IMR-90 (cell line): ENCODE results near the gene LRRC3B. TPM values are rescaled to one million over a fixed set of nuclear protein-coding genes. Genes with fewer than 3 reads are reported as not detected.

Experiments
- ATAC-seq: fragments of 200-7000 bp; cut with Tn5 transposase; 2 replicates; pipeline ENCODE4 v1.9.1; 2020; ENCODE audit warnings: low read depth, mild to moderate bottlenecking, moderate library complexity
- BruUV-seq: library from RNA; stranded (reverse); fragments of 400-500 nt; replicated peaks from 2 replicates; lab custom pipeline; 2021; lab: Mats Ljungman, UMichigan
- CTCF ChIA-PET: fragments of 300-600 bp; formaldehyde crosslinking; extraction: SDS; loops from one replicate; lab custom pipeline; 2021; ENCODE audit warnings: antibody characterized with exemption; lab: Yijun Ruan, JAX
- POLR2A ChIA-PET: fragments of 300-600 bp; sonication (Branson Sonifier 250); formaldehyde crosslinking; loops from one replicate; lab custom pipeline; 2022; ENCODE audit warnings: antibody characterized with exemption; ENCODE audit not compliant: unreplicated experiment; lab: Charles Lee
- DNase-seq: peaks from one replicate; pipeline ENCODE4 v3.0.0; 2013
- H2AFZ ChIP-seq: replicated peaks from 2 replicates; pipeline ENCODE3; 2013; ENCODE audit warnings: low read length, mild to moderate bottlenecking; ENCODE audit not compliant: poor library complexity
- H2AK5ac ChIP-seq: 2 replicates; pipeline ENCODE4 v1.6.1; 2013; ENCODE audit warnings: low read depth, low read length, inconsistent platforms
- H2AK9ac ChIP-seq: replicated peaks from 2 replicates; pipeline ENCODE3; 2013; ENCODE audit warnings: mild to moderate bottlenecking, low read depth, low read length, moderate library complexity; ENCODE audit not compliant: poor library complexity
- H2BK120ac ChIP-seq: 2 replicates; pipeline ENCODE4 v1.6.1; 2013; ENCODE audit warnings: low read depth, low read length, inconsistent platforms
- H2BK15ac ChIP-seq: 3 replicates; pipeline ENCODE4 v1.6.1; 2013; ENCODE audit warnings: low read depth, low read length, inconsistent platforms
- H2BK20ac ChIP-seq: 2 replicates; pipeline ENCODE4 v1.6.1; 2013; ENCODE audit warnings: low read depth, mild to moderate bottlenecking, inconsistent platforms, low read length, moderate library complexity
- H2BK5ac ChIP-seq: 2 replicates; pipeline ENCODE4 v1.6.1; 2013; ENCODE audit warnings: mild to moderate bottlenecking, low read depth, low read length, inconsistent platforms; ENCODE audit not compliant: poor library complexity, severe bottlenecking
- H3K14ac ChIP-seq: replicated peaks from 2 replicates; pipeline ENCODE4 v1.6.1; 2013; ENCODE audit warnings: low read depth, low read length, inconsistent platforms
- H3K18ac ChIP-seq: 2 replicates; pipeline ENCODE4 v1.6.1; 2013; ENCODE audit warnings: low read depth, low read length, control low read depth
- H3K23ac ChIP-seq: 2 replicates; pipeline ENCODE4 v1.6.1; 2013; ENCODE audit warnings: low read depth, low read length, inconsistent platforms
- H3K27ac ChIP-seq: 2 replicates; pipeline ENCODE4 v1.5.1; 2013; ENCODE audit warnings: mild to moderate bottlenecking, control low read depth, low read length; ENCODE audit not compliant: insufficient read depth
- H3K27me3 ChIP-seq: 2 replicates; pipeline ENCODE4 v1.6.1; 2013; ENCODE audit warnings: low read length; ENCODE audit not compliant: control insufficient read depth, insufficient read depth
- H3K36me3 ChIP-seq: 2 replicates; pipeline ENCODE4 v1.6.1; 2013; ENCODE audit warnings: low read length, mixed read lengths; ENCODE audit not compliant: control insufficient read depth, insufficient read depth
- H3K4ac ChIP-seq: 2 replicates; pipeline ENCODE4 v1.6.1; 2013; ENCODE audit warnings: low read depth, low read length, inconsistent platforms
- H3K4me1 ChIP-seq: 2 replicates; pipeline ENCODE4 v1.6.1; 2013; ENCODE audit warnings: low read length, mixed read lengths; ENCODE audit not compliant: control insufficient read depth, insufficient read depth
- H3K4me2 ChIP-seq: 2 replicates; pipeline ENCODE4 v1.6.1; 2013; ENCODE audit warnings: low read depth, mild to moderate bottlenecking, control low read depth, low read length, moderate library complexity
- H3K4me3 ChIP-seq: 2 replicates; pipeline ENCODE4 v1.5.1; 2013; ENCODE audit warnings: low read depth, mild to moderate bottlenecking, control low read depth, low read length, moderate library complexity; ENCODE audit not compliant: insufficient read depth
- H3K56ac ChIP-seq: 2 replicates; pipeline ENCODE4 v1.6.1; 2013; ENCODE audit warnings: low read length, inconsistent platforms; ENCODE audit not compliant: insufficient read depth; ENCODE audit errors: extremely low read depth
- H3K79me1 ChIP-seq, 2 experiments: 2 replicates each; pipeline ENCODE4 v1.6.1; 2013; ENCODE audit warnings: low read length in 2 of 2, inconsistent platforms in 1 of 2, low read depth in 1 of 2
- H3K9ac ChIP-seq: 2 replicates; pipeline ENCODE4 v1.6.1; 2013; ENCODE audit warnings: low read depth, low read length, control low read depth
- H3K9me1 ChIP-seq: 2 replicates; pipeline ENCODE4 v1.6.1; 2013; ENCODE audit warnings: low read length, inconsistent platforms; ENCODE audit not compliant: insufficient read depth
- H3K9me3 ChIP-seq: 2 replicates; pipeline ENCODE4 v1.6.1; 2013; ENCODE audit warnings: low read length; ENCODE audit not compliant: control insufficient read depth, insufficient read depth
- H4K20me1 ChIP-seq: 2 replicates; pipeline ENCODE4 v1.6.1; 2013; ENCODE audit warnings: low read length, inconsistent platforms; ENCODE audit not compliant: insufficient read depth
- H4K5ac ChIP-seq: 2 replicates; pipeline ENCODE4 v1.6.1; 2013; ENCODE audit warnings: mild to moderate bottlenecking, low read depth, low read length, control low read depth
- H4K8ac ChIP-seq, 2 experiments: 2 replicates each; pipeline ENCODE4 v1.6.1; 2013; ENCODE audit warnings: low read depth in 2 of 2, low read length in 2 of 2, control low read depth in 1 of 2, inconsistent platforms in 1 of 2
- H4K91ac ChIP-seq: 2 replicates; pipeline ENCODE4 v1.6.1; 2013; ENCODE audit warnings: low read depth, low read length, inconsistent platforms; ENCODE audit not compliant: insufficient read depth
- BHLHE40 ChIP-seq: fragments of 150-350 bp; IDR thresholded peaks from 2 replicates; pipeline ENCODE4 v1.6.1; 2016; ENCODE audit warnings: mild to moderate bottlenecking, low read depth, low read length
- CEBPB ChIP-seq: IDR thresholded peaks from 2 replicates; pipeline ENCODE4 v1.6.1; 2012; ENCODE audit warnings: low read depth, low read length, improper control_type of control experiment
- CHD1 ChIP-seq: IDR thresholded peaks from 2 replicates; pipeline ENCODE4 v1.6.1; 2012; ENCODE audit warnings: low read depth, low read length, improper control_type of control experiment
- CTCF ChIP-seq: conservative IDR thresholded peaks from 2 replicates; pipeline ENCODE4 v1.5.1; 2012; ENCODE audit warnings: mild to moderate bottlenecking, low read depth, low read length, improper control_type of control experiment
- ELK1 ChIP-seq: fragments of 150-350 bp; IDR thresholded peaks from 2 replicates; pipeline ENCODE4 v1.6.1; 2016; ENCODE audit warnings: low read depth, mild to moderate bottlenecking, low read length, moderate library complexity, borderline replicate concordance
- FOS ChIP-seq: fragments of 150-350 bp; IDR thresholded peaks from 2 replicates; pipeline ENCODE4 v1.6.1; 2016; ENCODE audit warnings: low read depth, low read length
- MAFK ChIP-seq: IDR thresholded peaks from 2 replicates; pipeline ENCODE4 v1.6.1; 2012; ENCODE audit warnings: low read depth, low read length, improper control_type of control experiment
- MAZ ChIP-seq: IDR thresholded peaks from 2 replicates; pipeline ENCODE4 v1.6.1; 2012; ENCODE audit warnings: low read depth, mild to moderate bottlenecking, low read length, improper control_type of control experiment, moderate library complexity, borderline replicate concordance
- MXI1 ChIP-seq: IDR thresholded peaks from 2 replicates; pipeline ENCODE4 v1.6.1; 2012; ENCODE audit warnings: low read depth, mild to moderate bottlenecking, low read length, moderate library complexity, borderline replicate concordance
- NFE2L2 ChIP-seq: fragments of 150-350 bp; IDR thresholded peaks from 2 replicates; pipeline ENCODE4 v1.6.1; 2016; ENCODE audit warnings: low read depth, mild to moderate bottlenecking, low read length
- POLR2A ChIP-seq: IDR thresholded peaks from 2 replicates; pipeline ENCODE4 v1.6.1; 2012; ENCODE audit warnings: mild to moderate bottlenecking, low read depth, low read length
- RAD21 ChIP-seq: IDR thresholded peaks from 2 replicates; pipeline ENCODE4 v1.6.1; 2012; ENCODE audit warnings: low read length, improper control_type of control experiment
- RCOR1 ChIP-seq: IDR thresholded peaks from 2 replicates; pipeline ENCODE4 v1.6.1; 2012; ENCODE audit warnings: mild to moderate bottlenecking, low read length, improper control_type of control experiment; ENCODE audit not compliant: insufficient replicate concordance
- RFX5 ChIP-seq: IDR thresholded peaks from 2 replicates; pipeline ENCODE4 v1.8.0; 2012; ENCODE audit warnings: low read depth, mild to moderate bottlenecking, low read length, moderate library complexity
- SMC3 ChIP-seq: fragments of 150-350 bp; IDR thresholded peaks from 2 replicates; pipeline ENCODE4 v1.6.1; 2016; ENCODE audit warnings: low read depth, mild to moderate bottlenecking, antibody characterized with exemption, low read length, moderate library complexity
- WGBS, 2 experiments: methylation state at CpG; one replicate each; pipeline versions ENCODE4 v1.1.5 to v1.1.7; 2013; ENCODE audit warnings: missing lambda C conversion rate in 2 of 2; ENCODE audit not compliant: insufficient read length in 1 of 2; ENCODE audit errors: extremely low coverage in 2 of 2; 5-methylcytosine and 5-hydroxymethylcytosine counted together
- dilution Hi-C: fragments of 300-500 bp; cut with HindIII; formaldehyde crosslinking; loops from one replicate; pipeline ENCODE4 v1.14.3; 2018; ENCODE audit warnings: low sequenced_read_pairs; ENCODE audit not compliant: unreplicated experiment
- in situ Hi-C: fragments of 300-500 bp; cut with MboI; formaldehyde crosslinking; loops from 3 replicates; pipeline ENCODE4 v1.14.3; 2019; ENCODE audit warnings: low sequenced_read_pairs, inconsistent platforms, mixed read lengths
- intact Hi-C: fragments of 100-400 bp; cut with micrococcal nuclease; formaldehyde crosslinking; loops from 2 replicates; pipeline ENCODE4 v1.10.0; 2022
- polyA plus RNA-seq, 3 experiments: library from polyadenylated mRNA; depleted of rRNA; stranded (reverse); fragments of >200 nt; gene quantifications; 2 replicates each; pipeline ENCODE4 v1.2.3, GENCODE V29; 2012; ENCODE audit warnings: low replicate concordance in 1 of 3
- total RNA-seq: library from RNA; depleted of rRNA; stranded (reverse); fragments of >200 nt; gene quantifications from 2 replicates; pipeline ENCODE4 v1.2.3, GENCODE V29; 2012

LRRC3B gene
- total and polyA plus RNA-seq, 2 of the 4 experiments (the other 2 are of a cell fraction), result not detected

GRCh38 chr3:26713091-26713490 is 90.5 kb downstream of the LRRC3B start:
- no peak overlapping the region for H3K18ac ChIP-seq
- no peaks in the 10 kb centered on the region for H3K4me1 ChIP-seq
- no peak overlapping the region for H2AFZ ChIP-seq
- no peak overlapping the region for H3K9ac ChIP-seq
- H3K4me2 ChIP-seq, result no peak overlapping the region
- H3K4ac ChIP-seq, result no peak overlapping the region
- H3K79me1 ChIP-seq, result no peaks in the 10 kb centered on the region
- H4K5ac ChIP-seq, result no peak overlapping the region
- H3K36me3 ChIP-seq, result no peaks in the 10 kb centered on the region
- in situ Hi-C loops (no loop called here), intact Hi-C loops (no loop called here), dilution Hi-C loops (no loop called here)
- no peak overlapping the region for H2AK9ac ChIP-seq
- no peak overlapping the region for H2BK20ac ChIP-seq
- no peaks in the 10 kb centered on the region for H3K27me3 ChIP-seq
- H3K23ac ChIP-seq, result no peak overlapping the region
- H4K20me1 ChIP-seq, result no peaks in the 10 kb centered on the region
- peaks cover 11% of the 10 kb centered on the region for H3K9me3 ChIP-seq
- H2BK120ac ChIP-seq, result no peak overlapping the region
- no peak overlapping the region for H2BK15ac ChIP-seq
- no peak overlapping the region for H3K56ac ChIP-seq
- no peak overlapping the region for H3K27ac ChIP-seq
- H3K14ac ChIP-seq, result no peak overlapping the region
- no peak overlapping the region for H4K91ac ChIP-seq
- no TSS peak for BruUV-seq
- no peak overlapping the region for H3K4me3 ChIP-seq
- no peak for TF ChIP-seq CEBPB
- TF ChIP-seq CHD1, result no peak
- TF ChIP-seq RFX5, result no peak
- TF ChIP-seq POLR2A, result no peak
- TF ChIP-seq CTCF, result no peak
- TF ChIP-seq FOS, result no peak
- TF ChIP-seq SMC3, result no peak
- TF ChIP-seq MXI1, result no peak
- no peak for TF ChIP-seq RAD21
- TF ChIP-seq ELK1, result no peak
- no peak for TF ChIP-seq BHLHE40
- no peak for TF ChIP-seq NFE2L2
- no peak for TF ChIP-seq MAFK
- TF ChIP-seq MAZ, result no peak
- TF ChIP-seq RCOR1, result no peak
- ATAC-seq (no peak), DNase-seq (no peak)
- H4K8ac ChIP-seq, result no peak overlapping the region
- CTCF ChIA-PET, result no interaction called here
- H2AK5ac ChIP-seq, result no peak overlapping the region
- no peak overlapping the region for H2BK5ac ChIP-seq
- POLR2A ChIA-PET, result no interaction called here
- no CpG with 5 or more reads among the region's 3 CpGs for WGBS, 2 experiments
- no peaks in the 10 kb centered on the region for H3K9me1 ChIP-seq
